Activated naive CD4-positive, alpha-beta T cell treated with anti-CD3 and anti-CD28 coated beads for 36 hours (primary cell): ENCODE data around the gene TRIM62. TPM values are rescaled to one million over a fixed set of nuclear protein-coding genes. Genes with fewer than 3 reads are reported as not detected.

Experiments
- CTCF ChIA-PET: fragments of 350-600 bp; sonication (Branson Sonifier 250); formaldehyde crosslinking; loops from one replicate; lab custom pipeline; 2021; ENCODE audit warnings: antibody characterized with exemption; lab: Charles Lee
- DNase-seq: peaks from one replicate; pipeline ENCODE4 v3.0.0-alpha.2; 2020
- H3K27ac Mint-ChIP-seq: one replicate; pipeline ENCODE4 v1.8.0; 2021; ENCODE audit warnings: mild to moderate bottlenecking, mixed read lengths
- H3K27me3 Mint-ChIP-seq: one replicate; pipeline ENCODE4 v1.8.0; 2021; ENCODE audit warnings: low read depth, mixed read lengths
- H3K36me3 Mint-ChIP-seq: one replicate; pipeline ENCODE4 v1.8.0; 2021; ENCODE audit warnings: low read depth, mixed read lengths
- H3K4me1 Mint-ChIP-seq: one replicate; pipeline ENCODE4 v1.8.0; 2021; ENCODE audit warnings: low read depth, mixed read lengths
- H3K4me3 Mint-ChIP-seq: one replicate; pipeline ENCODE4 v1.8.0; 2021; ENCODE audit warnings: mild to moderate bottlenecking, moderate library complexity, mixed read lengths
- H3K9me3 Mint-ChIP-seq: one replicate; pipeline ENCODE4 v1.8.0; 2021; ENCODE audit warnings: mixed read lengths
- intact Hi-C: fragments of 100-400 bp; cut with micrococcal nuclease; formaldehyde crosslinking; loops from one replicate; pipeline ENCODE4 v1.15.1; 2023
- total RNA-seq, 2 experiments: library from RNA; stranded (reverse); gene quantifications; one replicate each; pipeline ENCODE4 v1.2.3, GENCODE V29; 2021

TRIM62 gene
- total RNA-seq, 2 experiments from 2014 or later = 1.5 TPM

DNA sequence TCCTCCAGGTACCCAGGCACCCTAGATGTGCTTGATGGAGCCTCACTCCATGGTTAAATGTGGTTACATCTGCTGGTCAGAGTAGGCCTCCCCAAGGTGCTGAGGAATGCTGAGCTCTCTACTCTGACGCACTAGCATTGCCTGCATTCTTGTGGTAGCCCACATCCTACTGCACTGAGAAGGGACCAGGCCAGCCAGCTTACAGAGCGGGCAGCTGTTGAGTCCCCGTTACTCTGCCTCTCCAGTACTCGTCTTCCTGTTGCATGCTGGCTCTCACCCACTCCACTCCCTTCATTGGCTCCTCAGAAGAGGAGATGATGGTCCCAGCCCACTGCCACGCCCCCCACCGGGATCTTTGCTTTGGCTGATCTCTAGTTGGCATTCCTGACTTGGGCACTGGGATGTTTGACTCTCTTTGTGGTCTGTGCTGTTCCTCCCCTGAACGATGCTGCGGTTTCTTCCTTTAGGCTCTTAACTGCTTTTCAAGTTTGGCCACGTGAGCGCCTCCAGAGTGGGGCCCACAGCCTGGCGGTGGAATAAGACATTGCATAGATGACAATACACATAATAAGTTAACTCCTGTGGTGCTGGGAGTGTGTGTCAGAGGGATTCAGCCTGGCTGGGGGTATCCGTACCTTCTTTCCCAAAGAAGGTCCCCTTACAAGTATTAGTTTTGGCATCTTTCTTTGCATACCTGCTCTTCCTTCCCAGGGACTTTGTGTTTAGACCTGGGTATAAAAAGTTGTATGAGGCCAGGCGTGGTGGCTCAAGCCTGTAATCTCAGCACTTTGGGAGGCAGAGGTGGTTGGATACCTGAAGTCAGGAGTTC is 82.3 kb downstream of the TRIM62 start:
- DNase-seq = peak; percentile 90
- Mint-ChIP-seq H3K4me3 (peak overlapping the region; percentile 36), H3K9me3 (no peaks in the 10 kb centered on the region), H3K27me3 (no peaks in the 10 kb centered on the region), H3K36me3 (peaks cover 2% of the 10 kb centered on the region), H3K4me1 (peaks cover 28% of the 10 kb centered on the region), H3K27ac (peak overlapping the region; percentile 77)
- intact Hi-C loops = loop anchor here (1.0 to 5.0 kb wide), 2 partner anchors 28 to 373 kb away; partner anchors contain the start of gene ZSCAN20
- CTCF ChIA-PET = interaction anchor here (0.6 to 2.0 kb wide), 3 partner anchors 11 to 28 kb away, joined by 3 to 5 read pairs (median 4); no protein-coding TSS in a partner anchor

DNA sequence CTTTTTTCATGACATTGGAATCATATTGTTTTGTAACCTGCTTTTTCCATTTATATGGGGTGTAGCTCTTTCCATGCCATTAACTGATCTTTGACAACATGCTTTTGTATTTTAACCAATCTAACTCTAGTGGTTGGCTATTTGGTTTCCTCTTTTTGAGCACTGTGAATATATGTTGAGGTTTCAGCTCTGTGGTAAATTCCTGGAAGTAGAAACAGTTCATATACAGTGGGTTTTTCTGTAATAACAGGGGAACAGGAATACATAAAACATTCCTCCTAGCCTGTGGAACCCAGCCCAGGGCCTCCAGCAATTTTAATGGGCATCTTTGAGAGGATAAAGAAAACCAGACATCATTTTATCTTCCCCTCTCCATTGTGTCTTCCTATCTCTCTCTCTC is 83.5 kb downstream of the TRIM62 start:
- no peaks in the 10 kb centered on the region for H3K9me3 Mint-ChIP-seq
- H3K4me3 Mint-ChIP-seq = no peak overlapping the region
- CTCF ChIA-PET = interaction anchor here (1.0 to 2.0 kb wide), 2 partner anchors 10 to 29 kb away, joined by 4 to 6 read pairs; no protein-coding TSS in a partner anchor
- intact Hi-C loops = loop anchor here (5.0 kb wide), 1 partner anchor 374 kb away; the partner anchor contains the start of gene ZSCAN20
- H3K27ac Mint-ChIP-seq = peak overlapping the region; percentile 77
- H3K36me3 Mint-ChIP-seq = peaks cover 2% of the 10 kb centered on the region
- H3K4me1 Mint-ChIP-seq = peaks cover 28% of the 10 kb centered on the region
- no peaks in the 10 kb centered on the region for H3K27me3 Mint-ChIP-seq
- no peak for DNase-seq

DNA sequence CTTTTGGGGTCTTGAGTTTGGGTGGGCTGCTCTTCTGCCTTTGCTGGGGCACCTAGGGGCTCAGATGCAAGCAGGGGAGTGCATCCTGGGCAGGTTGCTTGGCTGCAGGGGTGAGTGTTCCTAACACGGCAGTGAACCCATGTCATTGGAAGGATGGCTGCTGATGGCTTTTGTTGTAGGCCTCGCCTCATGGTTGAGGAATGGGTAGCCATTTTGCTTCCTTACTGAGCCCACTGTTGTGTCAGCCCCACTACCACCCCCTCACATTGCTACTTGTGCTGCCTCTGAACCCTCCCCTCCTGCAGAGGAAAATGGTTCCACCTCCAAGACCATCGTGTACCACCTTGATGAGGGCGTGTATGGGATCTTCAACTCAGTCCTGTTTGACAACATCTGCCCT is 84.1 kb downstream of the TRIM62 start:
- DNase-seq = no peak
- H3K9me3 Mint-ChIP-seq = no peaks in the 10 kb centered on the region
- no peak overlapping the region for H3K4me3 Mint-ChIP-seq
- H3K27me3 Mint-ChIP-seq = no peaks in the 10 kb centered on the region
- H3K36me3 Mint-ChIP-seq = peaks cover 2% of the 10 kb centered on the region
- peaks cover 28% of the 10 kb centered on the region for H3K4me1 Mint-ChIP-seq
- CTCF ChIA-PET = interaction anchor here (1.0 to 5.3 kb wide), 3 partner anchors 9 to 29 kb away, joined by 4 to 51 read pairs (median 6); partner anchors contain the start of gene AZIN2
- H3K27ac Mint-ChIP-seq = no peak overlapping the region
- intact Hi-C loops = loop anchor here (5.0 kb wide), 1 partner anchor 375 kb away; the partner anchor contains the start of gene ZSCAN20

DNA sequence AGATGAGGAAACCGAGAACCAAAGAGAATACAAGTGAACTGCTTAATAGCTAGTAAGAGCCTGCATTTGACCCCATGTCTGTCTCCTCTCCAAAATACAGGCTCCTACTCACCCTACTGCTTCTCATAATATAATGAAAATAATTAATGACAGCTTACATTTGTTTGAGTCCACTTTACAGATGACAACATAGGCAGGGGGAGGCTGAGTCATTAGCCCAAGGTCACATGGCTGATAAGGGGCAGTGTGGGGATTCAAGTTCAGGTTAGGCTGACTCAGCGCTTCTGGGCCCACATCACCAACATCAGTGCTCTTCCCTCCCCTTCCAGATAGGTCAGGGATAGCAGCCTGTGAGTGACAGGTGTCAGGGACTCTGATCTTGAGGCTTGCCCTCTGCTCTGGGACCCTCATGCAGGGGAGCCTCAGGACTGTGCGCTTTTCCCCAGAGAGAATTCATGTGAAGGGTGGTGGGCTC is 84.7 kb downstream of the TRIM62 start:
- Mint-ChIP-seq H3K4me3 (no peak overlapping the region), H3K27me3 (no peaks in the 10 kb centered on the region), H3K36me3 (peaks cover 2% of the 10 kb centered on the region), H3K27ac (no peak overlapping the region), H3K4me1 (peaks cover 28% of the 10 kb centered on the region), H3K9me3 (no peaks in the 10 kb centered on the region)
- no peak for DNase-seq
- intact Hi-C loops = loop anchor here (5.0 kb wide), 1 partner anchor 375 kb away; the partner anchor contains the start of gene ZSCAN20
- CTCF ChIA-PET = interaction anchor here (5.3 kb wide), 1 partner anchor 14 kb away, joined by 51 read pairs; the partner anchor contains the start of gene AZIN2

DNA sequence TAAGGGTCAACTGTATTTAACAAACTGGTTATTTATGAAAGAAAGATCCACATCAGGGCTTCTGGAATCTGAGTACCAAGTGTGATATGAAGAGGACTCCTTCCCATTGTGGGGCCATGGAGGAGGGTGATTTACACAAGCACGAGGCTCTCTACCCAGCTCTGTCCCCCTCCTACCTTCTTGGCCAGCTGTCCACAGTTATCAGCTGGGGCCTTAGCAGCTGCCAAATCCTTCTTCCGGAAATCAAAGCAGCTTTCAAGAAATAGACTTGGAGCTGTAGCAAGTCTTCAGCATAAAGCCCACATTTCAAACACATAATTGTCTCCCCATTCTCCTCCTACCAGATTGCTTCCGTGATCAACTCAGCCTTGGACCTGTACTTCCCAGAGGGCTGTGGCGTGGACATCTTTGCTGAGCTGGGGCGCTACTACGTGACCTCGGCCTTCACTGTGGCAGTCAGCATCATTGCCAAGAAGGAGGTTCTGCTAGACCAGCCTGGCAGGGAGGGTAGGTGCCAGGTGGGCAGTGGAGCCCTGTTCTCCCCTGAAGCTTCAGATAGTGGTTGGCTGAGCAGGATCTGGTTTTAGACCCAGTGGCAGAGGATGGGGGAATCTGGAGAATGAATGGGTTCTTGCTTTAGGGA is 85.4 kb downstream of the TRIM62 start:
- Mint-ChIP-seq H3K36me3 (peaks cover 2% of the 10 kb centered on the region), H3K4me3 (no peak overlapping the region), H3K4me1 (peaks cover 28% of the 10 kb centered on the region), H3K27me3 (no peaks in the 10 kb centered on the region), H3K9me3 (no peaks in the 10 kb centered on the region), H3K27ac (no peak overlapping the region)
- intact Hi-C loops = loop anchor here (5.0 kb wide), 1 partner anchor 376 kb away; the partner anchor contains the start of gene ZSCAN20
- no peak for DNase-seq
- CTCF ChIA-PET = interaction anchor here (0.6 to 5.3 kb wide), 7 partner anchors 13 to 199 kb away, joined by 3 to 51 read pairs (median 3); partner anchors contain the start of gene AZIN2

Other genes starting within 250 kb of the TRIM62 start
- gene RNF19B, start 217.2 kb downstream of the TRIM62 start, total RNA-seq = 10 to 100 TPM; 12.5 to 13.3 TPM
- gene AK2, start 145.2 kb downstream of the TRIM62 start, total RNA-seq = 100 to 1,000 TPM; 311 to 328 TPM
- gene AZIN2, start 100.9 kb downstream of the TRIM62 start, total RNA-seq = 1 to 10 TPM; 1.5 to 1.6 TPM
- gene ZNF362, start 74.4 kb upstream of the TRIM62 start, total RNA-seq = 1 to 10 TPM; 8.1 to 8.8 TPM
- not detected for gene A3GALT2, start 139.1 kb upstream of the TRIM62 start, total RNA-seq
- gene PHC2, start 249.1 kb upstream of the TRIM62 start, total RNA-seq = 10 to 100 TPM; 15.6 to 15.9 TPM